Measurements from ENCODE around the gene CSMD2.

Gene CSMD2

GRCh38 chr1:33715195-33715811 is 449.7 kb downstream of the CSMD2 start:
- H3K79me1 ChIP-seq (replicated peaks; ENCODE audit: low read length, poor library complexity, severe bottlenecking): no peaks in the 10 kb centered on the region
- H2AFZ ChIP-seq (ENCODE audit: low read depth, low read length): no peak overlapping the region
- H3K18ac ChIP-seq (ENCODE audit: low read depth in 1 of 2, low read length in 2 of 2): no peak overlapping the region
- no peak overlapping the region for H2AK5ac ChIP-seq (ENCODE audit: low read length, severe bottlenecking)
- H2BK15ac ChIP-seq (ENCODE audit: low read depth, poor library complexity, severe bottlenecking): no peak overlapping the region
- no peaks in the 10 kb centered on the region for H3K27me3 ChIP-seq (ENCODE audit: control insufficient read depth in 1 of 2, insufficient read depth in 1 of 2, low read length in 2 of 2)
- no peak overlapping the region for H3K23ac ChIP-seq (ENCODE audit: low read length in 2 of 2)
- H3K36me3 ChIP-seq (ENCODE audit: control insufficient read depth in 1 of 2, insufficient read depth in 2 of 2, low read depth in 1 of 2, low read length in 2 of 2): peaks cover 0 to 43% of the 10 kb centered on the region in 2 experiments
- no peak overlapping the region for H3K4ac ChIP-seq (ENCODE audit: low read depth in 1 of 2, low read length in 2 of 2)
- 60% methylated on average over 4 of the region's 7 CpGs for WGBS
- no peak overlapping the region for H3K4me2 ChIP-seq (ENCODE audit: low read length, poor library complexity, severe bottlenecking)
- no peaks in the 10 kb centered on the region for H3K4me1 ChIP-seq (ENCODE audit: control insufficient read depth, insufficient read depth, low read depth, low read length)
- no peak overlapping the region for H2BK5ac ChIP-seq (ENCODE audit: low read depth, low read length, poor library complexity, severe bottlenecking)
- H4K8ac ChIP-seq (ENCODE audit: low read length): no peak overlapping the region
- no peaks in the 10 kb centered on the region for H3K9me3 ChIP-seq (ENCODE audit: control insufficient read depth, low read length)
- H2BK12ac ChIP-seq (ENCODE audit: low read length in 2 of 2): no peak overlapping the region
- DNase-seq: no peak
- no peak overlapping the region for H3K14ac ChIP-seq (ENCODE audit: low read length in 2 of 2)
- H3K27ac ChIP-seq (ENCODE audit: low read length, poor library complexity, severe bottlenecking): no peak overlapping the region
- H3K9ac ChIP-seq (ENCODE audit: low read length): no peak overlapping the region
- H4K91ac ChIP-seq (ENCODE audit: low read length): no peak overlapping the region
- H3K4me3 ChIP-seq (ENCODE audit: insufficient read depth in 1 of 2, low read depth in 1 of 2, low read length in 2 of 2): no peak overlapping the region
- no peak overlapping the region for H2BK120ac ChIP-seq (ENCODE audit: low read depth, low read length)

GRCh38 chr1:33714421-33714820 is 450.6 kb downstream of the CSMD2 start:
- no peak for DNase-seq
- no peak overlapping the region for H3K18ac ChIP-seq (ENCODE audit: low read depth in 1 of 2, low read length in 2 of 2)
- no peak overlapping the region for H2BK5ac ChIP-seq (ENCODE audit: low read depth, low read length, poor library complexity, severe bottlenecking)
- no peak overlapping the region for H3K4ac ChIP-seq (ENCODE audit: low read depth in 1 of 2, low read length in 2 of 2)
- H3K23ac ChIP-seq (ENCODE audit: low read length in 2 of 2): no peak overlapping the region
- no peak overlapping the region for H4K91ac ChIP-seq (ENCODE audit: low read length)
- peaks cover 0 to 43% of the 10 kb centered on the region in 2 experiments for H3K36me3 ChIP-seq (ENCODE audit: control insufficient read depth in 1 of 2, insufficient read depth in 2 of 2, low read depth in 1 of 2, low read length in 2 of 2)
- no peak overlapping the region for H3K4me2 ChIP-seq (ENCODE audit: low read length, poor library complexity, severe bottlenecking)
- no peak overlapping the region for H2AK5ac ChIP-seq (ENCODE audit: low read length, severe bottlenecking)
- H3K9ac ChIP-seq (ENCODE audit: low read length): no peak overlapping the region
- no peak overlapping the region for H3K14ac ChIP-seq (ENCODE audit: low read length in 2 of 2)
- H3K79me1 ChIP-seq (replicated peaks; ENCODE audit: low read length, poor library complexity, severe bottlenecking): no peaks in the 10 kb centered on the region
- no peak overlapping the region for H2BK15ac ChIP-seq (ENCODE audit: low read depth, poor library complexity, severe bottlenecking)
- H2BK12ac ChIP-seq (ENCODE audit: low read length in 2 of 2): no peak overlapping the region
- no peak overlapping the region for H3K4me3 ChIP-seq (ENCODE audit: insufficient read depth in 1 of 2, low read depth in 1 of 2, low read length in 2 of 2)
- WGBS: 85% methylated on average over 18 of the region's 18 CpGs
- H3K9me3 ChIP-seq (ENCODE audit: control insufficient read depth, low read length): no peaks in the 10 kb centered on the region
- H2AFZ ChIP-seq (ENCODE audit: low read depth, low read length): no peak overlapping the region
- H2BK120ac ChIP-seq (ENCODE audit: low read depth, low read length): no peak overlapping the region
- H3K27me3 ChIP-seq (ENCODE audit: control insufficient read depth in 1 of 2, insufficient read depth in 1 of 2, low read length in 2 of 2): no peaks in the 10 kb centered on the region
- H3K4me1 ChIP-seq (ENCODE audit: control insufficient read depth, insufficient read depth, low read depth, low read length): no peaks in the 10 kb centered on the region
- no peak overlapping the region for H3K27ac ChIP-seq (ENCODE audit: low read length, poor library complexity, severe bottlenecking)
- no peak overlapping the region for H4K8ac ChIP-seq (ENCODE audit: low read length)

GRCh38 chr1:33713058-33713877 is 451.8 kb downstream of the CSMD2 start:
- H2BK5ac ChIP-seq (ENCODE audit: low read depth, low read length, poor library complexity, severe bottlenecking): no peak overlapping the region
- no peaks in the 10 kb centered on the region for H3K79me1 ChIP-seq (replicated peaks; ENCODE audit: low read length, poor library complexity, severe bottlenecking)
- no peaks in the 10 kb centered on the region for H3K4me1 ChIP-seq (ENCODE audit: control insufficient read depth, insufficient read depth, low read depth, low read length)
- no peak overlapping the region for H3K9ac ChIP-seq (ENCODE audit: low read length)
- H3K4ac ChIP-seq (ENCODE audit: low read depth in 1 of 2, low read length in 2 of 2): no peak overlapping the region
- no peak overlapping the region for H2AK5ac ChIP-seq (ENCODE audit: low read length, severe bottlenecking)
- no peak overlapping the region for H3K18ac ChIP-seq (ENCODE audit: low read depth in 1 of 2, low read length in 2 of 2)
- H4K8ac ChIP-seq (ENCODE audit: low read length): no peak overlapping the region
- no peak overlapping the region for H2BK12ac ChIP-seq (ENCODE audit: low read length in 2 of 2)
- no peak overlapping the region for H3K4me2 ChIP-seq (ENCODE audit: low read length, poor library complexity, severe bottlenecking)
- H3K36me3 ChIP-seq (ENCODE audit: control insufficient read depth in 1 of 2, insufficient read depth in 2 of 2, low read depth in 1 of 2, low read length in 2 of 2): peaks cover 0 to 42% of the 10 kb centered on the region in 2 experiments
- DNase-seq: no peak
- WGBS: 71% methylated on average over 9 of the region's 9 CpGs
- no peak overlapping the region for H2BK120ac ChIP-seq (ENCODE audit: low read depth, low read length)
- H3K14ac ChIP-seq (ENCODE audit: low read length in 2 of 2): no peak overlapping the region
- no peak overlapping the region for H4K91ac ChIP-seq (ENCODE audit: low read length)
- H2AFZ ChIP-seq (ENCODE audit: low read depth, low read length): no peak overlapping the region
- H3K23ac ChIP-seq (ENCODE audit: low read length in 2 of 2): no peak overlapping the region
- no peak overlapping the region for H2BK15ac ChIP-seq (ENCODE audit: low read depth, poor library complexity, severe bottlenecking)
- H3K9me3 ChIP-seq (ENCODE audit: control insufficient read depth, low read length): no peaks in the 10 kb centered on the region
- no peak overlapping the region for H3K4me3 ChIP-seq (ENCODE audit: insufficient read depth in 1 of 2, low read depth in 1 of 2, low read length in 2 of 2)
- no peaks in the 10 kb centered on the region for H3K27me3 ChIP-seq (ENCODE audit: control insufficient read depth in 1 of 2, insufficient read depth in 1 of 2, low read length in 2 of 2)
- no peak overlapping the region for H3K27ac ChIP-seq (ENCODE audit: low read length, poor library complexity, severe bottlenecking)

GRCh38 chr1:33712186-33712585 is 452.8 kb downstream of the CSMD2 start:
- Histone ChIP-seq H3K27me3 (ENCODE audit: control insufficient read depth in 1 of 2, insufficient read depth in 1 of 2, low read length in 2 of 2) (no peaks in the 10 kb centered on the region), H3K4me1 (ENCODE audit: control insufficient read depth, insufficient read depth, low read depth, low read length) (no peaks in the 10 kb centered on the region), H2BK5ac (ENCODE audit: low read depth, low read length, poor library complexity, severe bottlenecking) (no peak overlapping the region), H3K18ac (ENCODE audit: low read depth in 1 of 2, low read length in 2 of 2) (no peak overlapping the region), H2AK5ac (ENCODE audit: low read length, severe bottlenecking) (no peak overlapping the region), H3K36me3 (ENCODE audit: control insufficient read depth in 1 of 2, insufficient read depth in 2 of 2, low read depth in 1 of 2, low read length in 2 of 2) (peaks cover 0 to 35% of the 10 kb centered on the region in 2 experiments), H2BK120ac (ENCODE audit: low read depth, low read length) (no peak overlapping the region), H2AFZ (ENCODE audit: low read depth, low read length) (no peak overlapping the region), H3K27ac (ENCODE audit: low read length, poor library complexity, severe bottlenecking) (no peak overlapping the region), H4K8ac (ENCODE audit: low read length) (no peak overlapping the region), H3K23ac (ENCODE audit: low read length in 2 of 2) (no peak overlapping the region), H4K91ac (ENCODE audit: low read length) (no peak overlapping the region), H3K9me3 (ENCODE audit: control insufficient read depth, low read length) (no peaks in the 10 kb centered on the region), H3K4me3 (ENCODE audit: insufficient read depth in 1 of 2, low read depth in 1 of 2, low read length in 2 of 2) (no peak overlapping the region), H3K79me1 (replicated peaks; ENCODE audit: low read length, poor library complexity, severe bottlenecking) (no peaks in the 10 kb centered on the region), H3K9ac (ENCODE audit: low read length) (no peak overlapping the region), H2BK15ac (ENCODE audit: low read depth, poor library complexity, severe bottlenecking) (no peak overlapping the region), H3K4me2 (ENCODE audit: low read length, poor library complexity, severe bottlenecking) (no peak overlapping the region), H2BK12ac (ENCODE audit: low read length in 2 of 2) (no peak overlapping the region), H3K4ac (ENCODE audit: low read depth in 1 of 2, low read length in 2 of 2) (no peak overlapping the region), H3K14ac (ENCODE audit: low read length in 2 of 2) (no peak overlapping the region)
- DNase-seq: no peak
- WGBS: 34% methylated on average over 6 of the region's 6 CpGs
